Measurements from ENCODE around the gene MUC20.
"Not testable (repeated sequence)": the region's sequence is repeated elsewhere in the genome, so short reads cannot be mapped to it uniquely, and the experiment has no call there.

Gene MUC20

GRCh38 chr3:195727606-195728195, 6.9 kb downstream of the MUC20 start:
- Histone ChIP-seq H3K27me3 (ENCODE audit: insufficient read depth, insufficient read length) (peaks cover 2% of the 10 kb centered on the region), H3K4me3 (ENCODE audit: insufficient read length, low read depth) (no peak overlapping the region), H3K4me1 (ENCODE audit: insufficient read depth, insufficient read length) (no peaks in the 10 kb centered on the region), H3K9me3 (ENCODE audit: insufficient read depth, low read length) (no peaks in the 10 kb centered on the region), H3K36me3 (ENCODE audit: insufficient read depth, insufficient read length, low read length) (no peaks in the 10 kb centered on the region), H3K9ac (ENCODE audit: insufficient read length, low read depth) (no peak overlapping the region)
- DNase-seq (ENCODE audit: low read depth, low spot score): no peak
- no peak for TF ChIP-seq YY1 (IDR thresholded peaks at IDR 0.05; ENCODE audit: insufficient read depth, insufficient read length)
- TF ChIP-seq SUZ12 (IDR thresholded peaks at IDR 0.05; ENCODE audit: extremely low read depth, insufficient read depth, insufficient read length): no peak

- not testable (repeated sequence) for H3K4me1 ChIP-seq (ENCODE audit: insufficient read depth, insufficient read length); H3K4me3 ChIP-seq (ENCODE audit: insufficient read length, low read depth); H3K9ac ChIP-seq (ENCODE audit: insufficient read length, low read depth); H3K27me3 ChIP-seq (ENCODE audit: insufficient read depth, insufficient read length); DNase-seq (ENCODE audit: low read depth, low spot score); H3K9me3 ChIP-seq (ENCODE audit: insufficient read depth, low read length); H3K36me3 ChIP-seq (ENCODE audit: insufficient read depth, insufficient read length, low read length)
Measured at GRCh38 chr3:195728789-195729188, 8.0 kb downstream of the MUC20 start.

- H3K4me3 ChIP-seq (ENCODE audit: insufficient read length, low read depth): no peak overlapping the region
- H3K4me1 ChIP-seq (ENCODE audit: insufficient read depth, insufficient read length): peaks cover 3% of the 10 kb centered on the region
- H3K27me3 ChIP-seq (ENCODE audit: insufficient read depth, insufficient read length): peaks cover 2% of the 10 kb centered on the region
- H3K9ac ChIP-seq (ENCODE audit: insufficient read length, low read depth): no peak overlapping the region
- DNase-seq (ENCODE audit: low read depth, low spot score): no peak
- H3K36me3 ChIP-seq (ENCODE audit: insufficient read depth, insufficient read length, low read length): no peaks in the 10 kb centered on the region
- no peak for TF ChIP-seq YY1 (IDR thresholded peaks at IDR 0.05; ENCODE audit: insufficient read depth, insufficient read length)
- no peak for TF ChIP-seq ZNF274 (IDR thresholded peaks at IDR 0.05; ENCODE audit: low read depth, low read length)
- no peak for TF ChIP-seq SUZ12 (IDR thresholded peaks at IDR 0.05; ENCODE audit: extremely low read depth, insufficient read depth, insufficient read length)
- H3K9me3 ChIP-seq (ENCODE audit: insufficient read depth, low read length): no peaks in the 10 kb centered on the region
Measured at GRCh38 chr3:195729476-195730251, 8.9 kb downstream of the MUC20 start.

GRCh38 chr3:195731356-195731905, 10.7 kb downstream of the MUC20 start:
- Histone ChIP-seq H3K27me3 (ENCODE audit: insufficient read depth, insufficient read length) (peaks cover 5% of the 10 kb centered on the region), H3K36me3 (ENCODE audit: insufficient read depth, insufficient read length, low read length) (no peaks in the 10 kb centered on the region), H3K9me3 (ENCODE audit: insufficient read depth, low read length) (no peaks in the 10 kb centered on the region), H3K4me1 (ENCODE audit: insufficient read depth, insufficient read length) (peaks cover 3% of the 10 kb centered on the region), H3K9ac (ENCODE audit: insufficient read length, low read depth) (no peak overlapping the region), H3K4me3 (ENCODE audit: insufficient read length, low read depth) (no peak overlapping the region)
- TF ChIP-seq ZNF274 (IDR thresholded peaks at IDR 0.05; ENCODE audit: low read depth, low read length): no peak
- TF ChIP-seq SUZ12 (IDR thresholded peaks at IDR 0.05; ENCODE audit: extremely low read depth, insufficient read depth, insufficient read length): no peak
- no peak for TF ChIP-seq YY1 (IDR thresholded peaks at IDR 0.05; ENCODE audit: insufficient read depth, insufficient read length)
- no peak for DNase-seq (ENCODE audit: low read depth, low spot score)

GRCh38 chr3:195732940-195733339, 12.2 kb downstream of the MUC20 start:
- Histone ChIP-seq H3K4me1 (ENCODE audit: insufficient read depth, insufficient read length) (peaks cover 3% of the 10 kb centered on the region), H3K9ac (ENCODE audit: insufficient read length, low read depth) (no peak overlapping the region), H3K27me3 (ENCODE audit: insufficient read depth, insufficient read length) (peaks cover 5% of the 10 kb centered on the region), H3K9me3 (ENCODE audit: insufficient read depth, low read length) (no peaks in the 10 kb centered on the region), H3K36me3 (ENCODE audit: insufficient read depth, insufficient read length, low read length) (no peaks in the 10 kb centered on the region), H3K4me3 (ENCODE audit: insufficient read length, low read depth) (no peak overlapping the region)
- DNase-seq (ENCODE audit: low read depth, low spot score): no peak
- TF ChIP-seq SUZ12 (IDR thresholded peaks at IDR 0.05; ENCODE audit: extremely low read depth, insufficient read depth, insufficient read length) (no peak), YY1 (IDR thresholded peaks at IDR 0.05; ENCODE audit: insufficient read depth, insufficient read length) (no peak), ZNF274 (IDR thresholded peaks at IDR 0.05; ENCODE audit: low read depth, low read length) (no peak)

GRCh38 chr3:195735036-195735695, 14.4 kb downstream of the MUC20 start:
- no peaks in the 10 kb centered on the region for H3K36me3 ChIP-seq (ENCODE audit: insufficient read depth, insufficient read length, low read length)
- peaks cover 5% of the 10 kb centered on the region for H3K27me3 ChIP-seq (ENCODE audit: insufficient read depth, insufficient read length)
- TF ChIP-seq YY1 (IDR thresholded peaks at IDR 0.05; ENCODE audit: insufficient read depth, insufficient read length): no peak
- TF ChIP-seq SUZ12 (IDR thresholded peaks at IDR 0.05; ENCODE audit: extremely low read depth, insufficient read depth, insufficient read length): no peak
- TF ChIP-seq ZNF274 (IDR thresholded peaks at IDR 0.05; ENCODE audit: low read depth, low read length): no peak
- H3K9ac ChIP-seq (ENCODE audit: insufficient read length, low read depth): no peak overlapping the region
- no peak for DNase-seq (ENCODE audit: low read depth, low spot score)
- no peaks in the 10 kb centered on the region for H3K9me3 ChIP-seq (ENCODE audit: insufficient read depth, low read length)
- H3K4me1 ChIP-seq (ENCODE audit: insufficient read depth, insufficient read length): peaks cover 3% of the 10 kb centered on the region
- H3K4me3 ChIP-seq (ENCODE audit: insufficient read length, low read depth): no peak overlapping the region

- DNase-seq (ENCODE audit: low read depth, low spot score): no peak
- no peaks in the 10 kb centered on the region for H3K9me3 ChIP-seq (ENCODE audit: insufficient read depth, low read length)
- TF ChIP-seq ZNF274 (IDR thresholded peaks at IDR 0.05; ENCODE audit: low read depth, low read length) (no peak), SUZ12 (IDR thresholded peaks at IDR 0.05; ENCODE audit: extremely low read depth, insufficient read depth, insufficient read length) (no peak), YY1 (IDR thresholded peaks at IDR 0.05; ENCODE audit: insufficient read depth, insufficient read length) (no peak)
- peaks cover 3% of the 10 kb centered on the region for H3K4me1 ChIP-seq (ENCODE audit: insufficient read depth, insufficient read length)
- no peak overlapping the region for H3K9ac ChIP-seq (ENCODE audit: insufficient read length, low read depth)
- H3K36me3 ChIP-seq (ENCODE audit: insufficient read depth, insufficient read length, low read length): no peaks in the 10 kb centered on the region
- no peak overlapping the region for H3K4me3 ChIP-seq (ENCODE audit: insufficient read length, low read depth)
- H3K27me3 ChIP-seq (ENCODE audit: insufficient read depth, insufficient read length): peaks cover 6% of the 10 kb centered on the region
Measured at GRCh38 chr3:195736866-195737490, 16.2 kb downstream of the MUC20 start.

GRCh38 chr3:195737782-195738181, 17.0 kb downstream of the MUC20 start:
- H3K9ac ChIP-seq (ENCODE audit: insufficient read length, low read depth); H3K36me3 ChIP-seq (ENCODE audit: insufficient read depth, insufficient read length, low read length); H3K4me3 ChIP-seq (ENCODE audit: insufficient read length, low read depth); DNase-seq (ENCODE audit: low read depth, low spot score); H3K4me1 ChIP-seq (ENCODE audit: insufficient read depth, insufficient read length); H3K27me3 ChIP-seq (ENCODE audit: insufficient read depth, insufficient read length); H3K9me3 ChIP-seq (ENCODE audit: insufficient read depth, low read length): not testable (repeated sequence)

Measured in NT2/D1 (cell line).